ENCODE measurements around the gene STPG3.

STPG3 gene

DNA sequence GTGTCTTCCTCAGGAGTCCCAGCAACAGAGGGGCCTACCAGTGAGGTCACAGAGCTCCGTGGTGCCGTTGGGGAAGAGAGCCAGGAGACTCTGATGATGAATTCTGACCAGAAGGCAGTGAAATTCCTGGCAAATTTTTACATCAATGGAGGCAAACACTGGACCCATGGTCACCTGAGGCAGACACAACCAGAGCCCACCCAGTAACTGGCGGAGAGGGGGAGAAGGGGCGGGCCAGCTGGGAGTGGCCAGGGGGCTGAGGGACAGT lies at the start of gene STPG3:
STPG3 (plus strand) TSS at position 93 of the 268 bp plus-strand sequence; CDS start at position 94, 1 bp downstream.
- DNase-seq (ENCODE audit: extremely low read depth, low read depth): no peak
- no peak for TF ChIP-seq CTCF (IDR thresholded peaks at IDR 0.05; ENCODE audit: low read depth, low read length, missing control alignments)
- H3K4me3 ChIP-seq (replicated peaks; ENCODE audit: low read depth, low read length): no peak within 1 kb of the TSS

GRCh38 chr9:137202966-137203365 lies 48.1 kb upstream of the STPG3 start:
- TF ChIP-seq CTCF (IDR thresholded peaks at IDR 0.05; ENCODE audit: low read depth, low read length, missing control alignments): no peak
- no peak overlapping the region for H3K4me3 ChIP-seq (replicated peaks; ENCODE audit: low read depth, low read length)
- DNase-seq (ENCODE audit: extremely low read depth, low read depth): no peak

DNA sequence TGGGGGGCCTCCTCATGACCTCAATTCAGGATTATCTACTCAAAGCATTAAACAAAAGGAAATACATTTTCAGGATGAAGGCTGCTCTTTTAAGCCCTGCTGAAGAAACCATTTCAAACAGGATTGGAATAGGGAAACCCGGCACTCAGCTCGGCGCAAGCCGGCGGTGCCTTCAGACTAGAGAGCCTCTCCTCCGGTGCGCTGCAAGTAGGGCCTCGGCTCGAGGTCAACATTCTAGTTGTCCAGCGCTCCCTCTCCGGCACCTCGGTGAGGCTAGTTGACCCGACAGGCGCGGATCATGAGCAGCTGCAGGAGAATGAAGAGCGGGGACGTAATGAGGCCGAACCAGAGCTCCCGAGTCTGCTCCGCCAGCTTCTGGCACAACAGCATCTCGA lies 46.4 kb upstream of the STPG3 start:
- H3K4me3 ChIP-seq (replicated peaks; ENCODE audit: low read depth, low read length): peak overlapping the region; percentile 67
- TF ChIP-seq CTCF (IDR thresholded peaks at IDR 0.05; ENCODE audit: low read depth, low read length, missing control alignments): no peak
- DNase-seq (ENCODE audit: extremely low read depth, low read depth): no peak

GRCh38 chr9:137205126-137206069 lies 45.7 kb upstream of the STPG3 start, which contains the start of the genes NDOR1 and TMEM203:
NDOR1 (plus strand) TSS chr9:137205700; CDS start chr9:137205778, 78 bp downstream.
TMEM203 (minus strand) TSS chr9:137205648; CDS start chr9:137205414, 234 bp downstream.
- no peak for TF ChIP-seq CTCF (IDR thresholded peaks at IDR 0.05; ENCODE audit: low read depth, low read length, missing control alignments)
- DNase-seq (ENCODE audit: extremely low read depth, low read depth): peak; percentile 32
- peak within 1 kb of the TSS; percentile 67 for H3K4me3 ChIP-seq (replicated peaks; ENCODE audit: low read depth, low read length)

- H3K4me3 ChIP-seq (replicated peaks; ENCODE audit: low read depth, low read length): peak overlapping the region; percentile 67
- TF ChIP-seq CTCF (IDR thresholded peaks at IDR 0.05; ENCODE audit: low read depth, low read length, missing control alignments): no peak
- no peak for DNase-seq (ENCODE audit: extremely low read depth, low read depth)
Measured at GRCh38 chr9:137206602-137207001, 44.5 kb upstream of the STPG3 start.

DNA sequence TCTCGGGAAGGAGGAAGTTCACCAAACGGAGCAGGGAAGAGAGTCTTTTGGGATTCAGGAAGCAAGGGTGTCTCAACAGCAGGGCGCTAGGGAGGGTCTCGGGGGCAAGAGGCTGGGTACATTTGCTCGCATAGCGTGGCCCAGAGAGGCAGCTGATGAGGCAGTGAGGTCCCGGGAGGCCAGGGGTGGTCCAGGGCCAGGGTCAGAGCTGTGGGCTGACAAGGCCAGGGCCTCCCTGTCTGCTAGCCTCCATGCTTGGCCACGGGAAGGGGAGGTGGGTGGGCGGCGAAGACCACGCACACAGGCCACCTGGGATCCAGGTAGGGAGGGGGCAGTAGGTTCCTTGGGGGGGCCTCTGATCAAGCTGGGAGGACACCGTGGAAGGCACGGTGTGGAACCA lies 39.6 kb upstream of the STPG3 start:
- DNase-seq (ENCODE audit: extremely low read depth, low read depth): no peak
- H3K4me3 ChIP-seq (replicated peaks; ENCODE audit: low read depth, low read length): no peak overlapping the region
- no peak for TF ChIP-seq CTCF (IDR thresholded peaks at IDR 0.05; ENCODE audit: low read depth, low read length, missing control alignments)

Data from HFF-Myc (cell line).